ENCODE measurements around the gene XRCC5.

DNA sequence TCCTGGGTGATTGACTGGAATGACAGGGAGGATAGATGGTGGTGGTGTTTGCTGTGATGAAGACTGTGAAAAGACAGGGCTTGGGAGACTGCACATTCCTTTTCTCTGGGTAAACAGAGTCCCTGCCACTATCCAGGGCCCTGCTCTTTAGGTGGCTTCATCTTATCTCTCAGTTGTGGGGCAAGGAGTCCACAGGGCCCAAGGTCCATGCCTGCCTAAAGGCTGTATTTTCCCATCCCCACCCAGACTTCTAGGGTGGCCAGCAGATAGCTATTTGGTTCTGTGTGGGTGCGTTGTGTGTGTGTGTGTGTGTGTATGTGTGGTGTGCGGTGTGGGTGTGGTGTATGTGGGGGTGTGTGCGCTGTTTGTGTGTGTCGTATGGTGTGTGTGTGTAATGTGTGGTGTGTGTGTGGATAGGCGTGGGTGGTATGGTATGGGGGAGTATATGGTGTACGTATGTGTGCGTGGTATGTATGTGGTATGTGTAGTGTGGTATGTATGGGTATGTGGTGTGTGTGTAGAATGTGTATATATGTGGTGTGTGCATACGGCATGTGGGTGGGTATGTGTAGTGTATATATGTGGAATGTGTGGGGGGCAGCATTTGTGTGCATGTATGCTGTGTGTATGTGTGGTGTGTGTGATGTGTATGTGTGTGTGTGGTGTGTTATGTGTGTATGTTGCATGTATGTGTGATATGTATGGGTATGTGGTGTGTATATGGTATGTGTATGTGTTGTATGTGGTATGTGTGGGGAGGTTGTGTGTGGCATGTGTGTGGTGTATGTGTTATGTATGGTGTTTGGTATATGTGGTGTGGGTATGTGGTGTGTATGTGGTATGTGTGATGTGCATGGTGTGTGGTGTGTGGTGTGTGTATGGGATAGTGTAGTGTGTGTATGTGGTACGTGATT is 10.5 kb upstream of the XRCC5 start:
- TF ChIP-seq CTCF (IDR thresholded peaks at IDR 0.05) (no peak), POLR2A (IDR thresholded peaks at IDR 0.05) (no peak)

Data from testis (tissue), 2 donors.